Urinary bladder (tissue), 4 donors: Measurements from ENCODE around the gene AEBP1. TPM values are rescaled to one million over a fixed set of nuclear protein-coding genes. Genes with fewer than 3 reads are reported as not detected.

Experiments used
- DNase-seq: peaks from one replicate; pipeline ENCODE4 v3.0.0-alpha.2; 2015; ENCODE audit errors: extremely low spot score
- H3K27ac ChIP-seq: one replicate; pipeline ENCODE4 v1.5.1; 2013; ENCODE audit warnings: low read depth, mild to moderate bottlenecking, moderate library complexity
- H3K36me3 ChIP-seq: one replicate; pipeline ENCODE4 v1.6.1; 2013; ENCODE audit warnings: mild to moderate bottlenecking, moderate library complexity; ENCODE audit not compliant: insufficient read depth
- H3K4me1 ChIP-seq: one replicate; pipeline ENCODE4 v1.6.1; 2013; ENCODE audit warnings: mild to moderate bottlenecking, moderate library complexity; ENCODE audit not compliant: insufficient read depth
- H3K4me3 ChIP-seq: one replicate; pipeline ENCODE4 v1.5.1; 2013; ENCODE audit warnings: low read depth, low read length
- WGBS: extraction: QIAGEN DNeasy Blood & Tissue Kit; methylation state at CpG from one replicate; pipeline ENCODE4 v1.1.7; 2013; 5-methylcytosine and 5-hydroxymethylcytosine counted together
- polyA plus RNA-seq: library from polyadenylated mRNA; stranded (reverse); fragments of 200-250 nt; gene quantifications from one replicate; pipeline ENCODE4 v1.2.3, GENCODE V29; 2013
- small RNA-seq: library from RNA; depleted of rRNA; stranded (forward); fragments of <200 nt; gene quantifications from one replicate; pipeline ENCODE3, GENCODE V24; 2014
- total RNA-seq: library from RNA; depleted of rRNA; stranded (reverse); fragments of >200 nt; gene quantifications from one replicate; pipeline ENCODE4 v1.2.3, GENCODE V29; 2014
- donor health status: healthy with polysubstance abuse.
- donor health status: healthy.

The AEBP1 gene
- total and polyA plus RNA-seq, 2 donors: 57.2 to 247 TPM

GRCh38 chr7:44157116-44158080 lies 53.3 kb downstream of the AEBP1 start:
- no peak for DNase-seq
- Histone ChIP-seq H3K4me1 (no peaks in the 10 kb centered on the region), H3K27ac (no peak overlapping the region), H3K36me3 (no peaks in the 10 kb centered on the region), H3K4me3 (no peak overlapping the region)
- WGBS: 81% methylated on average over 15 of the region's 15 CpGs

GRCh38 chr7:44158096-44158872 lies 54.1 kb downstream of the AEBP1 start:
- Histone ChIP-seq H3K36me3 (no peaks in the 10 kb centered on the region), H3K4me1 (no peaks in the 10 kb centered on the region), H3K4me3 (no peak overlapping the region), H3K27ac (no peak overlapping the region)
- DNase-seq: no peak
- WGBS: 79% methylated on average over 10 of the region's 10 CpGs

- WGBS: 95% methylated on average over 12 of the region's 12 CpGs
Observed at GRCh38 chr7:44158873-44159631, 54.9 kb downstream of the AEBP1 start.

GRCh38 chr7:44159824-44160630 lies 55.9 kb downstream of the AEBP1 start:
- Histone ChIP-seq H3K36me3 (no peaks in the 10 kb centered on the region), H3K27ac (no peak overlapping the region), H3K4me1 (no peaks in the 10 kb centered on the region), H3K4me3 (no peak overlapping the region)
- DNase-seq: no peak
- 92% methylated on average over 5 of the region's 5 CpGs for WGBS

More at GRCh38 chr7:44158873-44159631, 54.9 kb downstream of the AEBP1 start:
- Histone ChIP-seq H3K4me3 (no peak overlapping the region), H3K4me1 (no peaks in the 10 kb centered on the region), H3K36me3 (no peaks in the 10 kb centered on the region), H3K27ac (no peak overlapping the region)
- no peak for DNase-seq

- no peaks in the 10 kb centered on the region for H3K4me1 ChIP-seq
- H3K27ac ChIP-seq: no peak overlapping the region
- DNase-seq: no peak
- WGBS: 95% methylated on average over 2 of the region's 2 CpGs
- no peaks in the 10 kb centered on the region for H3K36me3 ChIP-seq
- H3K4me3 ChIP-seq: no peak overlapping the region
Observed at GRCh38 chr7:44161371-44161770, 57.2 kb downstream of the AEBP1 start.

- no peak overlapping the region for H3K27ac ChIP-seq
- H3K4me1 ChIP-seq: no peaks in the 10 kb centered on the region
- DNase-seq: no peak
- 80% methylated on average over 4 of the region's 4 CpGs for WGBS
- H3K4me3 ChIP-seq: no peak overlapping the region
- H3K36me3 ChIP-seq: no peaks in the 10 kb centered on the region
Observed at GRCh38 chr7:44162179-44162578, 58.0 kb downstream of the AEBP1 start.

GRCh38 chr7:44162785-44163395 lies 58.7 kb downstream of the AEBP1 start:
- H3K4me1 ChIP-seq: no peaks in the 10 kb centered on the region
- no peak for DNase-seq

GRCh38 chr7:44163591-44163990 lies 59.4 kb downstream of the AEBP1 start:
- Histone ChIP-seq H3K4me3 (no peak overlapping the region), H3K36me3 (no peaks in the 10 kb centered on the region), H3K4me1 (no peaks in the 10 kb centered on the region), H3K27ac (no peak overlapping the region)
- no peak for DNase-seq
- WGBS: 47% methylated on average over 1 of the region's 1 CpG

More at GRCh38 chr7:44162785-44163395, 58.7 kb downstream of the AEBP1 start:
- whole genome bisulfite sequencing: 74% methylated on average over 1 of the region's 1 CpG
- Histone ChIP-seq H3K36me3 (no peaks in the 10 kb centered on the region), H3K4me3 (no peak overlapping the region), H3K27ac (no peak overlapping the region)

Small RNA genes lying within 50 kb of the gene (small RNA-seq; reads per million reads assigned to genes)
- not detected for gene RNA5SP230

Other genes with a start within 250 kb of the AEBP1 start
- 29.9 TPM for gene MRPS24, start 234.8 kb upstream of the AEBP1 start, total RNA-seq
- gene MRPS24, start 234.8 kb upstream of the AEBP1 start, polyA plus RNA-seq: 125 TPM
- 24.1 TPM for gene URGCP, start 197.7 kb upstream of the AEBP1 start, total RNA-seq
- gene URGCP, start 197.7 kb upstream of the AEBP1 start, polyA plus RNA-seq: 26.2 TPM
- gene UBE2D4, start 177.9 kb upstream of the AEBP1 start, total RNA-seq: 12.7 TPM
- gene UBE2D4, start 177.9 kb upstream of the AEBP1 start, polyA plus RNA-seq: 23.5 TPM
- gene SPDYE1, start 106.4 kb upstream of the AEBP1 start, total RNA-seq: not detected
- not detected for gene SPDYE1, start 106.4 kb upstream of the AEBP1 start, polyA plus RNA-seq
- gene DBNL, start 59.6 kb upstream of the AEBP1 start, total RNA-seq: 56.0 TPM
- 111 TPM for gene DBNL, start 59.6 kb upstream of the AEBP1 start, polyA plus RNA-seq
- gene PGAM2, start 38.8 kb upstream of the AEBP1 start, total RNA-seq: 3.1 TPM
- 0.71 TPM for gene PGAM2, start 38.8 kb upstream of the AEBP1 start, polyA plus RNA-seq
- 10.2 TPM for gene POLM, start 21.8 kb upstream of the AEBP1 start, total RNA-seq
- gene POLM, start 21.8 kb upstream of the AEBP1 start, polyA plus RNA-seq: 22.2 TPM
- 37.5 TPM for gene POLD2, start 19.2 kb downstream of the AEBP1 start, total RNA-seq
- gene POLD2, start 19.2 kb downstream of the AEBP1 start, polyA plus RNA-seq: 73.5 TPM
- 2.7 TPM for gene MYL7, start 37.0 kb downstream of the AEBP1 start, total RNA-seq
- gene MYL7, start 37.0 kb downstream of the AEBP1 start, polyA plus RNA-seq: 1.9 TPM
- 1.4 TPM for gene GCK, start 85.1 kb downstream of the AEBP1 start, total RNA-seq
- 2.1 TPM for gene GCK, start 85.1 kb downstream of the AEBP1 start, polyA plus RNA-seq
- gene YKT6, start 96.6 kb downstream of the AEBP1 start, total RNA-seq: 25.3 TPM
- 58.0 TPM for gene YKT6, start 96.6 kb downstream of the AEBP1 start, polyA plus RNA-seq
- gene CAMK2B, start 221.2 kb downstream of the AEBP1 start, total RNA-seq: 1.5 TPM
- gene CAMK2B, start 221.2 kb downstream of the AEBP1 start, polyA plus RNA-seq: 0.32 TPM